HL-60 (cell line): ENCODE data around the gene ADGRG7.
A peak's percentile ranks its signal among the peaks of the same experiment; 100 is the strongest.

Source experiments
- DNase-seq, 2 experiments: peaks; one replicate each; pipeline ENCODE4 v3.0.0-alpha.2; 2010 to 2020; ENCODE audit warnings: low read depth in 1 of 2, low spot score in 1 of 2
- H3K27ac ChIP-seq: fragments of 250-450 bp; sonication (Bioruptor Pico); replicated peaks from 2 replicates; pipeline ENCODE4 v1.5.1; 2020; ENCODE audit warnings: mild to moderate bottlenecking, moderate library complexity
- H3K27me3 ChIP-seq: fragments of 250-450 bp; sonication (Bioruptor Pico); 2 replicates; pipeline ENCODE4 v1.5.1; 2021; ENCODE audit warnings: mild to moderate bottlenecking, moderate library complexity; ENCODE audit not compliant: insufficient read depth, poor library complexity, severe bottlenecking
- H3K4me3 ChIP-seq: replicated peaks from 2 replicates; pipeline ENCODE4 v1.5.1; 2011; ENCODE audit warnings: mild to moderate bottlenecking, control low read depth, low read length; ENCODE audit not compliant: insufficient read depth
- GABPA ChIP-seq: IDR thresholded peaks from 2 replicates; pipeline ENCODE4 v1.6.1; 2012; ENCODE audit warnings: low read depth
- POLR2AphosphoS5 ChIP-seq: IDR thresholded peaks from 2 replicates; pipeline ENCODE4 v1.6.1; 2012; ENCODE audit warnings: low read depth
- SPI1 ChIP-seq: IDR thresholded peaks from 2 replicates; pipeline ENCODE4 v1.6.1; 2012; ENCODE audit warnings: low read depth, mild to moderate bottlenecking, borderline replicate concordance
- TF ChIP-seq, protein P1 (sequence below): IDR thresholded peaks from 2 replicates; pipeline ENCODE4 v1.6.1; 2012; ENCODE audit warnings: low read depth; ENCODE audit not compliant: insufficient replicate concordance
- TF ChIP-seq, protein P2 (sequence below): IDR thresholded peaks from one replicate; pipeline ENCODE4 v1.5.1; 2011; ENCODE audit warnings: low read length, control low read depth, inconsistent platforms; ENCODE audit not compliant: insufficient read depth

Gene ADGRG7

DNA sequence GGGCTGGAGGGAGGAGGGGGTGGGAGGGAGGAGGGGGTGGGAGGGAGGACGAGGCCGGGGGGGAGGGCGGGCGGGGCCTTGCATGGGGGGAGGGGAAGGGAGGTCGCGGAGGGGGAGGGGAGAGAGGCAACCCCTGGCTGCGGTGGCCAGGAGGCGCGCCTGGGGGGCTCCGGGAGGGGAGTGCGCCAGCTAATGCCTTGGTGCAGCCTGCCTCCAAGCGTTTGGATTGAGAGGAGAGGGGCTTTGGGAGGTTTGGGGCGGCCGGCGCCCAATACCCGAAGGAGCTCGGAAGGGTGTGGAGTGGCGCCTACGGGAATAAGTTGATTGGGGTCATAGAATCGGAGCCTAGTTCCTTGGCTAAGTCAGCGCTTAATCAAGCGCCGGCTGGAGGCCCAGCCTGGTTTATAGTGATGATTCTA, 100.5 kb downstream of the ADGRG7 start:
- peak in 1 of 2 experiments; percentile 5 for DNase-seq
- H3K27ac ChIP-seq: peak overlapping the region; percentile 84
- no peaks in the 10 kb centered on the region for H3K27me3 ChIP-seq
- TF ChIP-seq SPI1: no peak
- TF ChIP-seq, protein P1, sequence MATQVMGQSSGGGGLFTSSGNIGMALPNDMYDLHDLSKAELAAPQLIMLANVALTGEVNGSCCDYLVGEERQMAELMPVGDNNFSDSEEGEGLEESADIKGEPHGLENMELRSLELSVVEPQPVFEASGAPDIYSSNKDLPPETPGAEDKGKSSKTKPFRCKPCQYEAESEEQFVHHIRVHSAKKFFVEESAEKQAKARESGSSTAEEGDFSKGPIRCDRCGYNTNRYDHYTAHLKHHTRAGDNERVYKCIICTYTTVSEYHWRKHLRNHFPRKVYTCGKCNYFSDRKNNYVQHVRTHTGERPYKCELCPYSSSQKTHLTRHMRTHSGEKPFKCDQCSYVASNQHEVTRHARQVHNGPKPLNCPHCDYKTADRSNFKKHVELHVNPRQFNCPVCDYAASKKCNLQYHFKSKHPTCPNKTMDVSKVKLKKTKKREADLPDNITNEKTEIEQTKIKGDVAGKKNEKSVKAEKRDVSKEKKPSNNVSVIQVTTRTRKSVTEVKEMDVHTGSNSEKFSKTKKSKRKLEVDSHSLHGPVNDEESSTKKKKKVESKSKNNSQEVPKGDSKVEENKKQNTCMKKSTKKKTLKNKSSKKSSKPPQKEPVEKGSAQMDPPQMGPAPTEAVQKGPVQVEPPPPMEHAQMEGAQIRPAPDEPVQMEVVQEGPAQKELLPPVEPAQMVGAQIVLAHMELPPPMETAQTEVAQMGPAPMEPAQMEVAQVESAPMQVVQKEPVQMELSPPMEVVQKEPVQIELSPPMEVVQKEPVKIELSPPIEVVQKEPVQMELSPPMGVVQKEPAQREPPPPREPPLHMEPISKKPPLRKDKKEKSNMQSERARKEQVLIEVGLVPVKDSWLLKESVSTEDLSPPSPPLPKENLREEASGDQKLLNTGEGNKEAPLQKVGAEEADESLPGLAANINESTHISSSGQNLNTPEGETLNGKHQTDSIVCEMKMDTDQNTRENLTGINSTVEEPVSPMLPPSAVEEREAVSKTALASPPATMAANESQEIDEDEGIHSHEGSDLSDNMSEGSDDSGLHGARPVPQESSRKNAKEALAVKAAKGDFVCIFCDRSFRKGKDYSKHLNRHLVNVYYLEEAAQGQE: no peak
- TF ChIP-seq GABPA: no peak
- TF ChIP-seq POLR2AphosphoS5: no peak; the same call in 1 of the 2 replicates
- TF ChIP-seq, protein P2, sequence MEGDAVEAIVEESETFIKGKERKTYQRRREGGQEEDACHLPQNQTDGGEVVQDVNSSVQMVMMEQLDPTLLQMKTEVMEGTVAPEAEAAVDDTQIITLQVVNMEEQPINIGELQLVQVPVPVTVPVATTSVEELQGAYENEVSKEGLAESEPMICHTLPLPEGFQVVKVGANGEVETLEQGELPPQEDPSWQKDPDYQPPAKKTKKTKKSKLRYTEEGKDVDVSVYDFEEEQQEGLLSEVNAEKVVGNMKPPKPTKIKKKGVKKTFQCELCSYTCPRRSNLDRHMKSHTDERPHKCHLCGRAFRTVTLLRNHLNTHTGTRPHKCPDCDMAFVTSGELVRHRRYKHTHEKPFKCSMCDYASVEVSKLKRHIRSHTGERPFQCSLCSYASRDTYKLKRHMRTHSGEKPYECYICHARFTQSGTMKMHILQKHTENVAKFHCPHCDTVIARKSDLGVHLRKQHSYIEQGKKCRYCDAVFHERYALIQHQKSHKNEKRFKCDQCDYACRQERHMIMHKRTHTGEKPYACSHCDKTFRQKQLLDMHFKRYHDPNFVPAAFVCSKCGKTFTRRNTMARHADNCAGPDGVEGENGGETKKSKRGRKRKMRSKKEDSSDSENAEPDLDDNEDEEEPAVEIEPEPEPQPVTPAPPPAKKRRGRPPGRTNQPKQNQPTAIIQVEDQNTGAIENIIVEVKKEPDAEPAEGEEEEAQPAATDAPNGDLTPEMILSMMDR: no peak
- peak overlapping the region; percentile 88 for H3K4me3 ChIP-seq

DNA sequence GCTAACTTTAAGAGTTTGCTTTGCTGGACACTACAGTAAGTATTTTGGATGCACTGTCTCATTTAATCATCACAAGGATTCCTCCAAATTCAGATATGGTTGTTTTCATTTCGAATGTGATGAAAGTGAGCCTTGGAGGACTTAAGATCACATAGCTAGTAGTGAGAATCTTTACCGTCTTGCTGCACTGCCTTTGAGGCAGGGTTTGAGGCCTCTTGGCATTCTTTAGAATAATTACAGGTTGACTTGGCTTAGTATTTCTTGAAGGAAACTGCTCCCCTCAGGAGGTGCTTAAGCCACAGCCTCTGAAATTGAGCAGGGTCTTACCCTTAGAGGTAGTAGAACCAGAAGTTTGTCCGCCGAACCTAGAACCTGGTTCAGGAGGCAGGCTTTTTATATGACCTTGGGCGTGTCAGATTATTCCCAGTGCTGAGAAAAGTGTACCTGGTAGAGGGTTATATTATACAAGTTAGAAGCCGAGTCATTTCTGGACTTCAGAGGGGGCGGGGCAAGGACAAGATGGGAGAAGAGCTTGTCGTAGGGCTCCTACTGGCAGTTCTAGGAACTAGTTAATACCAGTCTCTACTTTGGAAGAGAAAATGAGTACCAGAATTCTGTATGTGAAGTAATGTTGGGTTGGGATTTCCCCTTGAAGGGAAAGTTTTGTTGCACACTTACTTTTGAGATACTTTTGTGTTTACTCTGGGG, 101.0 kb downstream of the ADGRG7 start:
- TF ChIP-seq, protein P2: no peak
- TF ChIP-seq, protein P1: no peak
- TF ChIP-seq SPI1: no peak
- no peak for TF ChIP-seq POLR2AphosphoS5
- TF ChIP-seq GABPA: no peak
- no peaks in the 10 kb centered on the region for H3K27me3 ChIP-seq
- DNase-seq: peak in 1 of 2 experiments; percentile 73
- peak overlapping the region; percentile 84 for H3K27ac ChIP-seq
- peak overlapping the region; percentile 88 for H3K4me3 ChIP-seq

DNA sequence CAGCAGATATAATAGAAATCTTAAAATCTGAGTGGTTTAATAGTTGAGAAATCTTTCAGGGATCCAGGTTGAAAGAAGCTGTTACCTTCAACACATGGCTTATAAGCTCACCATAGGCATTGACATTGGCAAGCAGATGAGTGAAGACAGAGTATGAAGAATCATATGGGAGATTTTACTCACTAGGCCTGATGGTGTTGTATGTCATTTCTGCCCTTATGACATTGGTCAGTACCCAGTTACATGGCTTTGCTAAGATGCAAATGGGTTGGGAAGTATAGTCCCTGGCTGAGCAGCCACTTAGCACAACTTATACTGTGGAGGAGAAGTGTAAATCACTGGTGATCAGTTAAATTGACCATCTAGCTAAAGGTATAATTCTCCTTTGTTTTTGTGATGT, 105.8 kb downstream of the ADGRG7 start:
- Histone ChIP-seq H3K4me3 (no peak overlapping the region), H3K27ac (no peak overlapping the region), H3K27me3 (no peaks in the 10 kb centered on the region)
- DNase-seq: no peak
- TF ChIP-seq, protein P1: no peak
- TF ChIP-seq SPI1: no peak
- TF ChIP-seq, protein P2: no peak
